Brain microvascular endothelial cell (primary cell): ENCODE results near the gene MCC.

Source experiments
- DNase-seq: peaks from one replicate; pipeline ENCODE4 v3.0.0-alpha.2; 2020
- H3K27ac ChIP-seq: fragments of 250-450 bp; sonication (Bioruptor Pico); 2 replicates; pipeline ENCODE4 v1.5.1; 2020; ENCODE audit warnings: mild to moderate bottlenecking, moderate library complexity
- H3K27me3 ChIP-seq: fragments of 250-450 bp; sonication (Bioruptor Pico); replicated peaks from 2 replicates; pipeline ENCODE4 v1.5.1; 2020; ENCODE audit warnings: mild to moderate bottlenecking
- H3K36me3 ChIP-seq: fragments of 250-450 bp; sonication (Bioruptor Pico); replicated peaks from 2 replicates; pipeline ENCODE4 v1.5.1; 2020; ENCODE audit warnings: mild to moderate bottlenecking
- H3K4me3 ChIP-seq: 2 replicates; pipeline ENCODE4 v1.5.1; 2011; ENCODE audit warnings: low read depth, mild to moderate bottlenecking, control low read depth, low read length, moderate library complexity
- in situ Hi-C: cut with HindIII; loops from 2 replicates; pipeline ENCODE4 v1.10.0; 2017; ENCODE audit warnings: low sequenced_read_pairs, low pct_ligation_motif_present
- TF ChIP-seq, protein P1 (sequence below): IDR thresholded peaks from 2 replicates; pipeline ENCODE4 v1.5.1; 2011; ENCODE audit warnings: low read depth, mild to moderate bottlenecking, moderate library complexity, low read length, control low read depth, inconsistent platforms; ENCODE audit errors: missing control alignments

The MCC gene

DNA sequence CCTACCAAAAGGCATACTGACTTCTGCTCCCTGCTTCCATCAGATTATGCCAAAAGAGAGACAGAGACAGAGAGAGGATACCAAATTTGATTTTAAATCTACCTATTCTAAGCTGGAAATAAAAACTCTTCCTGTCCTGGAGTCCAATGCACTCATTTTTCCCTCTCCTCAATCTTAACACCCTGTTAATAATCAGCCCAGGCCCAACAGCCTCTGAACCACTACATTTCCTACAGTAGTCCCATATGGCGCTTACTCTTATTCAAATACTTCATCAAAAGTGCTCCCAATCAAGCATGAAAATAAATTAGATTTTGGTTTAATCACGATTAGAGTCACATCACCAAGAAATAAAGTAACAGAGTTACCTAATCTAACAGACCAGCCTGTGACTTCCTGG lies 205.8 kb downstream of the MCC start:
- H3K27ac ChIP-seq = no peak overlapping the region
- no peak for DNase-seq
- no peaks in the 10 kb centered on the region for H3K27me3 ChIP-seq
- in situ Hi-C loops = no loop called here
- H3K36me3 ChIP-seq = no peaks in the 10 kb centered on the region
- H3K4me3 ChIP-seq = no peak overlapping the region
- TF ChIP-seq, protein P1, sequence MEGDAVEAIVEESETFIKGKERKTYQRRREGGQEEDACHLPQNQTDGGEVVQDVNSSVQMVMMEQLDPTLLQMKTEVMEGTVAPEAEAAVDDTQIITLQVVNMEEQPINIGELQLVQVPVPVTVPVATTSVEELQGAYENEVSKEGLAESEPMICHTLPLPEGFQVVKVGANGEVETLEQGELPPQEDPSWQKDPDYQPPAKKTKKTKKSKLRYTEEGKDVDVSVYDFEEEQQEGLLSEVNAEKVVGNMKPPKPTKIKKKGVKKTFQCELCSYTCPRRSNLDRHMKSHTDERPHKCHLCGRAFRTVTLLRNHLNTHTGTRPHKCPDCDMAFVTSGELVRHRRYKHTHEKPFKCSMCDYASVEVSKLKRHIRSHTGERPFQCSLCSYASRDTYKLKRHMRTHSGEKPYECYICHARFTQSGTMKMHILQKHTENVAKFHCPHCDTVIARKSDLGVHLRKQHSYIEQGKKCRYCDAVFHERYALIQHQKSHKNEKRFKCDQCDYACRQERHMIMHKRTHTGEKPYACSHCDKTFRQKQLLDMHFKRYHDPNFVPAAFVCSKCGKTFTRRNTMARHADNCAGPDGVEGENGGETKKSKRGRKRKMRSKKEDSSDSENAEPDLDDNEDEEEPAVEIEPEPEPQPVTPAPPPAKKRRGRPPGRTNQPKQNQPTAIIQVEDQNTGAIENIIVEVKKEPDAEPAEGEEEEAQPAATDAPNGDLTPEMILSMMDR = no peak

DNA sequence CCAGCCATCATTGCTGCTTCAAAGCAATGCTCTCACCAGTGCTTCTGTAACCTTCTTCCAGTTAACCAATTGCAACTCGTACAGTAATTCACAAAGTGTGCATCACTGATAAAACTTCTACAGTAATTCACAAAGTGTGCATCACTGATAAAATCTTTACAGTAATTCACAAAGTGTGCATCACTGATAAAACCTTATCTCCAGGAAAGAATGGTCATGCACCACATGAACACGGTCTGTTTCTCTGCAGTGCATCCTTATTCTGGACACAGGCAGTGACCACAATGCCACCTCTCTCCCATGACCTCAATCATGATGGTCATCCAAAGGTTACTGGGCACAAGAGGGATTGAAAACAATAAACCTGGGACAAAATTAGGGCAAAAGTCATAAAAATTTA lies 207.1 kb downstream of the MCC start:
- Histone ChIP-seq H3K36me3 (no peaks in the 10 kb centered on the region), H3K27me3 (no peaks in the 10 kb centered on the region), H3K27ac (peak overlapping the region; percentile 56), H3K4me3 (no peak overlapping the region)
- peak; percentile 66 for DNase-seq
- in situ Hi-C loops = no loop called here
- TF ChIP-seq, protein P1 = no peak

DNA sequence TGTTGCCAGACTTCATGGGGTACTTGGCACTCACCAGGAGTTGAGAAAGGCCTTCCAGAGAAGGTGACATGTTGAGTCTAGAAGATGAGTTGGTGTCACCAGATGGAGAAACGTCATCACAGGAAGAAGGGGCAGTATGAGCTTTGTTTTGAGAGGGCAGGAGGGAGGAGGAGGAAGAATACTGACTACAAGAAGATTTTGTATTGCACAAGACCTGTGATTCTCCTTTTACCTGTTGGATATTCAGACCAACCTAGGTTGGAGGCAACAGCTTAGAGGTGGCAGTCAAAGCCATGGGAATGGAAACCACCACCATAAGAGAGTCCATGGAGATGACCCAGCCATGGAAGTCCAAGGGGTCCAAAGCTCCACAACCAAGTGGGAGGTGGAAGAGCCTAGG lies 207.7 kb downstream of the MCC start:
- Histone ChIP-seq H3K36me3 (no peaks in the 10 kb centered on the region), H3K4me3 (no peak overlapping the region), H3K27me3 (no peaks in the 10 kb centered on the region), H3K27ac (peak overlapping the region; percentile 54)
- in situ Hi-C loops = no loop called here
- no peak for DNase-seq
- TF ChIP-seq, protein P1 = no peak

DNA sequence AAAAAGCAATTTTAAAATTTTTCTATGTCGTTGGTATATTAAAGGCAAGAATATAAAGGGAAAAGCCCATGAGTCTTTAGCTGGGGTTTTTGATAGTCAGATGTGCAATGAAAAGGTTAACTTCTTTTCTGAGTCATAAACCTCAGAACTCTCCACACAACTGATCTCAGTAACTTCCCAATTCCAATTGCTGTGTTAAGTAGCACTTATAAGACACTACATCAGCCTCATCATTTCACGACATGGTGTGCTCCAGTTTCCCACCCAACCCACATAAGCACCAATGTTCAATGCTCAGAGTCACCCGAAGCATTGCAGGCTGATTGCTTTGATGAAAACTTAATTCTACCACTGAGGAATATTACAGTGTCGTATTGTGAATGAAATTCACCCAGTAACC lies 209.3 kb downstream of the MCC start:
- no peaks in the 10 kb centered on the region for H3K27me3 ChIP-seq
- TF ChIP-seq, protein P1 = no peak
- DNase-seq = no peak
- in situ Hi-C loops = no loop called here
- H3K36me3 ChIP-seq = no peaks in the 10 kb centered on the region
- H3K27ac ChIP-seq = no peak overlapping the region
- no peak overlapping the region for H3K4me3 ChIP-seq

DNA sequence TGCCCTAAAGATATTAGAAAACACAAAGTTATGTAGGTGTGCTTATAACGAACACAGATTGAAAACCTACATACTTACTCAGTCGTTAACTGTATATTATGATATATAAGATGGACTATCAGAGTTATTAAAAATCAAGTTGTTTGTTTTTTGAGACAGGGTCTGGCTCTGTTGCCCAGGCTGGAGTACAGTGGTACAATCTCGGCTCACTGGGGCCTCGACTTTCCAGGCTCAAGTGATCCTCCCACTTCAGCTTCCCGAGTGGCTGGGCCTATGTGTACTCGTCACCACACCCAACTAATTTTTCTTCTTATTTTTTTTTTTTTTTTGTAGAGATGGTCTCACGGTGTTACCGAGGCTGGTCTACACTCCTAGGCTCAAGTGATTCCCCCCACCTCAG lies 211.8 kb downstream of the MCC start:
- H3K27ac ChIP-seq = no peak overlapping the region
- DNase-seq = no peak
- in situ Hi-C loops = no loop called here

DNA sequence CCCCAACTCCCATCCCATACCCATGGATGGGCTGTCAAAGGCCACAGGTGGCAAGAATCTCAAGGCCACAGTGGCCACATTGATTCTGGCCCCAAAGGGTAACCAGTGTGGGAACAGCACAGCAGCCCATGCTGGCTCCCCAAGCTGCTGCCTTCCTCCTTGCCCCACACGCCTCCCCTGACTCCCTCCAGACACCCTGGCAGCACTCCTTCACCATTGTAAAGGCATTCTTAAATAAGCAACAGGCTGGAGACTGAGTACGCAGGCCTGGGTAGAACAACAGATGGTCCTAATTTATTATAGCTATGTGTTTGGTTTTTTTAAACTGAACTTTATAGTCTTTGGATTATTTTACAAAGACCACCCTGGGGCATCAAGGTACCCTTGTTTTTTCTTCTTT lies 212.3 kb downstream of the MCC start:
- in situ Hi-C loops = no loop called here
- H3K27ac ChIP-seq = no peak overlapping the region
- DNase-seq = no peak
- no peak overlapping the region for H3K4me3 ChIP-seq
- no peaks in the 10 kb centered on the region for H3K27me3 ChIP-seq
- H3K36me3 ChIP-seq = no peaks in the 10 kb centered on the region
- TF ChIP-seq, protein P1 = no peak

More for the DNA sequence above, 211.8 kb downstream of the MCC start:
- TF ChIP-seq, protein P1 = no peak
- Histone ChIP-seq H3K27me3 (no peaks in the 10 kb centered on the region), H3K36me3 (no peaks in the 10 kb centered on the region), H3K4me3 (no peak overlapping the region)
